ENCODE measurements around the gene RALBP1. TPM values are rescaled to one million over a fixed set of nuclear protein-coding genes. Genes with fewer than 3 reads are reported as not detected.
A peak's percentile ranks its signal among the peaks of the same experiment; 100 is the strongest.

The RALBP1 gene
- polyA plus RNA-seq, 1 donor (not counting 4 experiments of a cell fraction or from before 2014, with no cell fraction given): 47.6 TPM

- Histone ChIP-seq H3K4me1 (ENCODE audit: control insufficient read depth, extremely low read depth, insufficient read depth, low read length) (peaks cover 10% of the 10 kb centered on the region), H2AFZ (ENCODE audit: control insufficient read depth, low read length) (no peak overlapping the region), H3K36me3 (ENCODE audit: control insufficient read depth in 2 of 2, extremely low read depth in 1 of 2, insufficient read depth in 2 of 2, low read length in 2 of 2) (peaks cover 5% of the 10 kb centered on the region in 2 experiments), H4K20me1 (ENCODE audit: control insufficient read depth, extremely low read depth, insufficient read depth, low read length) (no peaks in the 10 kb centered on the region), H3K9me1 (ENCODE audit: control insufficient read depth, extremely low read depth, insufficient read depth, low read length) (no peaks in the 10 kb centered on the region), H3K27me3 (ENCODE audit: control insufficient read depth, extremely low read depth, insufficient read depth, low read length) (no peaks in the 10 kb centered on the region), H3K9me3 (ENCODE audit: control insufficient read depth, low read depth, low read length) (no peaks in the 10 kb centered on the region), H3K9ac (ENCODE audit: control insufficient read depth, extremely low read depth, insufficient read depth, low read length) (no peak overlapping the region), H3K4me2 (ENCODE audit: control insufficient read depth, extremely low read depth, insufficient read depth, low read depth, low read length) (peak overlapping the region; percentile 96), H3K4me3 (ENCODE audit: control insufficient read depth in 2 of 3, extremely low read depth in 1 of 3, insufficient read depth in 2 of 3, low read depth in 1 of 3, low read length in 3 of 3) (no peak overlapping the region), H3K27ac (ENCODE audit: control insufficient read depth, insufficient read depth, low read length) (no peak overlapping the region), H3K79me2 (ENCODE audit: control insufficient read depth, insufficient read depth, low read length) (peaks cover 69% of the 10 kb centered on the region)
- dilution Hi-C loops (cut with MboI; ENCODE audit: extremely low pct_ligation_motif_present, low sequenced_read_pairs): no loop called here
- FAIRE-seq (no peak), DNase-seq (ENCODE audit: low read depth, low spot score) (no peak)
- TF ChIP-seq CTCF (optimal IDR thresholded peaks at IDR 0.05 in 1 of 3, IDR thresholded peaks at IDR 0.05 in 1 of 3, conservative IDR thresholded peaks at IDR 0.05 in 1 of 3; ENCODE audit: extremely low read depth in 1 of 3, insufficient read depth in 2 of 3, low read length in 3 of 3) (no peak), EZH2 (IDR thresholded peaks at IDR 0.05; ENCODE audit: low read length) (no peak)
These were observed 2.2 kb downstream of the RALBP1 start for GRCh38 chr18:9477509-9477908.

DNA sequence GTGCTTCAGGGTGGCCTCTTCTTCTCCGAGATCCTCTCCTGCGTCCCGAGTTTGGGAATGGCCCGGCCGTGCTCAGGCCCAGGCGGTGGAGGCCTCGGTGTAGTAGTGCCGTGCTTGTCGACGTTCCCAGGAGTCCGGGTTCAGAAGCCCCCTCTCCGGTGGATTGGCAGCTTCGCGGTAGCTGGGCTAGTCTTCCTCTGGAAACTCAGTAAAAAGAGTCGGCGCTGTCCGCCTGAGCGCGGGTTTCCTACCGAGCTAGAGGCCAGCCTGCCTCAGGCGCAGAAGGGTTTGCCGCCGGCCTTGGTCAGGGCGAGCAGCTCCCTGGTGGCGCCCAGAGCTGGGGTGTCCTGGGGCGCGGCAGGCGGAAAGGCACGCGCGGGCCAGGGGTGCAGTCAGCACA is 3.2 kb downstream of the RALBP1 start:
- dilution Hi-C loops (cut with MboI; ENCODE audit: extremely low pct_ligation_motif_present, low sequenced_read_pairs): no loop called here
- Histone ChIP-seq H3K4me2 (ENCODE audit: control insufficient read depth, extremely low read depth, insufficient read depth, low read depth, low read length) (no peak overlapping the region), H4K20me1 (ENCODE audit: control insufficient read depth, extremely low read depth, insufficient read depth, low read length) (no peaks in the 10 kb centered on the region), H3K27me3 (ENCODE audit: control insufficient read depth, extremely low read depth, insufficient read depth, low read length) (no peaks in the 10 kb centered on the region), H3K4me1 (ENCODE audit: control insufficient read depth, extremely low read depth, insufficient read depth, low read length) (peaks cover 10% of the 10 kb centered on the region), H3K9me3 (ENCODE audit: control insufficient read depth, low read depth, low read length) (no peaks in the 10 kb centered on the region), H3K4me3 (ENCODE audit: control insufficient read depth in 2 of 3, extremely low read depth in 1 of 3, insufficient read depth in 2 of 3, low read depth in 1 of 3, low read length in 3 of 3) (no peak overlapping the region), H3K9ac (ENCODE audit: control insufficient read depth, extremely low read depth, insufficient read depth, low read length) (no peak overlapping the region), H3K27ac (ENCODE audit: control insufficient read depth, insufficient read depth, low read length) (no peak overlapping the region), H3K36me3 (ENCODE audit: control insufficient read depth in 2 of 2, extremely low read depth in 1 of 2, insufficient read depth in 2 of 2, low read length in 2 of 2) (peaks cover 5% of the 10 kb centered on the region in 2 experiments), H2AFZ (ENCODE audit: control insufficient read depth, low read length) (no peak overlapping the region), H3K79me2 (ENCODE audit: control insufficient read depth, insufficient read depth, low read length) (peaks cover 78% of the 10 kb centered on the region), H3K9me1 (ENCODE audit: control insufficient read depth, extremely low read depth, insufficient read depth, low read length) (no peaks in the 10 kb centered on the region)
- TF ChIP-seq EZH2 (IDR thresholded peaks at IDR 0.05; ENCODE audit: low read length) (no peak), CTCF (optimal IDR thresholded peaks at IDR 0.05 in 1 of 3, IDR thresholded peaks at IDR 0.05 in 1 of 3, conservative IDR thresholded peaks at IDR 0.05 in 1 of 3; ENCODE audit: extremely low read depth in 1 of 3, insufficient read depth in 2 of 3, low read length in 3 of 3) (no peak)
- no peak for DNase-seq (ENCODE audit: low read depth, low spot score)
- FAIRE-seq: no peak
